ENCODE measurements around the gene PEAK1.

DNA sequence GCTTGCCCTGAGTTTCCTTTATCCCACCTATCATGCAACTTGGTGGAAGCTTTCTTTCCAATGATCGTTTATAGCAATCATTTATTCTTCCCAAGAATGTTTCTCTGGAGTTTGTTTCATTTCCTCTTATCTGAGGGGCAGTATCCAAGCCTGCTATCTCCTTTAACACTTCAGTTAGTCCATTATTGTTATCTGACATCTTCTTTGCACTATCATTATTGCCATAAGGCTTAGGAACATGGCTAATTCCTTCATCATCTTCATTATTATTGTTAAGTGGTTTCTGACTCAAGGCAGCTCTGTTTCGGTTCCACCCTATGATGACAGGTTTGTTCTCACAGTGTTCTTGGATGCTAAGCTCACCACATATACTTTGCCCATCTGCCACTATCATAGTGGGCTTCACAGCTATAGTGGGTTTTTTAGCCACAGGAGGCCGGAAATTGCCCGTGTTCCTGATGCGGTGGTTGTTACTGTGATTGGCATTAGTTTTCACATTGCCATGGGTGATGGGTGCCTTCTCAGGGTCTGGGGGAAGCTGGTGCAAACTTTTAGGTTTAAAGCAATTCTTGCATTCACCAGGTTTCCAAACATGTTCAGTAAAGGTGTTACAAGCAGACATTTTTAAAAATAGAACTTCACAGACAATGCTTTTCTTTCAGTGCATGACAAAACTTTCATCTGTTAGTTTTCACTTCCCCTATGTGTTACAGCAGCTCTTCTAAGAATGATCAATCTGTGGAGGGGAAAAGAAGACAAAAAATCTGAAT, 238.4 kb downstream of the PEAK1 start:
- TF ChIP-seq, protein P1, sequence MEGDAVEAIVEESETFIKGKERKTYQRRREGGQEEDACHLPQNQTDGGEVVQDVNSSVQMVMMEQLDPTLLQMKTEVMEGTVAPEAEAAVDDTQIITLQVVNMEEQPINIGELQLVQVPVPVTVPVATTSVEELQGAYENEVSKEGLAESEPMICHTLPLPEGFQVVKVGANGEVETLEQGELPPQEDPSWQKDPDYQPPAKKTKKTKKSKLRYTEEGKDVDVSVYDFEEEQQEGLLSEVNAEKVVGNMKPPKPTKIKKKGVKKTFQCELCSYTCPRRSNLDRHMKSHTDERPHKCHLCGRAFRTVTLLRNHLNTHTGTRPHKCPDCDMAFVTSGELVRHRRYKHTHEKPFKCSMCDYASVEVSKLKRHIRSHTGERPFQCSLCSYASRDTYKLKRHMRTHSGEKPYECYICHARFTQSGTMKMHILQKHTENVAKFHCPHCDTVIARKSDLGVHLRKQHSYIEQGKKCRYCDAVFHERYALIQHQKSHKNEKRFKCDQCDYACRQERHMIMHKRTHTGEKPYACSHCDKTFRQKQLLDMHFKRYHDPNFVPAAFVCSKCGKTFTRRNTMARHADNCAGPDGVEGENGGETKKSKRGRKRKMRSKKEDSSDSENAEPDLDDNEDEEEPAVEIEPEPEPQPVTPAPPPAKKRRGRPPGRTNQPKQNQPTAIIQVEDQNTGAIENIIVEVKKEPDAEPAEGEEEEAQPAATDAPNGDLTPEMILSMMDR (conservative IDR thresholded peaks at IDR 0.05; ENCODE audit: low read length), result no peak
- TF ChIP-seq EZH2phosphoT487 (IDR thresholded peaks at IDR 0.05; ENCODE audit: borderline replicate concordance, low read depth, low read length), result no peak

Measured in OCI-LY7 (cell line).